GM12875 (cell line): Measurements from ENCODE around the gene THADA.

ENCODE experiments used
- H3K4me3 ChIP-seq: one replicate; pipeline ENCODE4 v1.5.1; 2011; ENCODE audit warnings: low read depth, low read length, control low read depth
- TF ChIP-seq, protein P1 (sequence below): IDR thresholded peaks from 2 replicates; pipeline ENCODE4 v1.5.1; 2011; ENCODE audit warnings: low read depth, mild to moderate bottlenecking, control low read depth, inconsistent platforms, low read length, moderate library complexity, borderline replicate concordance; ENCODE audit not compliant: insufficient read depth

The THADA gene

DNA sequence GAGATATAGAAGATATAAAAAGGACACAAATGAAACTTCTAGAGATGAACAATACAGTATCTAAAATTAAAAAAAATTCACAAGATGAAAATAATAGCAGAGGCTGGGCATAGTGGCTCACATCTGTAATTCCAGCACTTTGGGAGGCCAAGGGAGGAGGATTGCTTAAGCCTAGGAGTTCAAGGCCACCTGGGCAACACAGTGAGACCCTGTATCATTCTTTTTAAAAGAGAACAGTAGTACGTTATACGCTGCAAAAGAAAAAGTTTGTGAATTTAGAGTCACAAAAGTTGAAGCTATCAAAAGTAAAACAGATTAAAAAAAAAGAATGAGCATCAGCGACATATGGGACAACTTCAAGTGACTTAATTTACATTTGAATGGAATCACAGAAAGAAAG, 287.9 kb downstream of the THADA start:
- no peak overlapping the region for H3K4me3 ChIP-seq
- TF ChIP-seq, protein P1, sequence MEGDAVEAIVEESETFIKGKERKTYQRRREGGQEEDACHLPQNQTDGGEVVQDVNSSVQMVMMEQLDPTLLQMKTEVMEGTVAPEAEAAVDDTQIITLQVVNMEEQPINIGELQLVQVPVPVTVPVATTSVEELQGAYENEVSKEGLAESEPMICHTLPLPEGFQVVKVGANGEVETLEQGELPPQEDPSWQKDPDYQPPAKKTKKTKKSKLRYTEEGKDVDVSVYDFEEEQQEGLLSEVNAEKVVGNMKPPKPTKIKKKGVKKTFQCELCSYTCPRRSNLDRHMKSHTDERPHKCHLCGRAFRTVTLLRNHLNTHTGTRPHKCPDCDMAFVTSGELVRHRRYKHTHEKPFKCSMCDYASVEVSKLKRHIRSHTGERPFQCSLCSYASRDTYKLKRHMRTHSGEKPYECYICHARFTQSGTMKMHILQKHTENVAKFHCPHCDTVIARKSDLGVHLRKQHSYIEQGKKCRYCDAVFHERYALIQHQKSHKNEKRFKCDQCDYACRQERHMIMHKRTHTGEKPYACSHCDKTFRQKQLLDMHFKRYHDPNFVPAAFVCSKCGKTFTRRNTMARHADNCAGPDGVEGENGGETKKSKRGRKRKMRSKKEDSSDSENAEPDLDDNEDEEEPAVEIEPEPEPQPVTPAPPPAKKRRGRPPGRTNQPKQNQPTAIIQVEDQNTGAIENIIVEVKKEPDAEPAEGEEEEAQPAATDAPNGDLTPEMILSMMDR = no peak

DNA sequence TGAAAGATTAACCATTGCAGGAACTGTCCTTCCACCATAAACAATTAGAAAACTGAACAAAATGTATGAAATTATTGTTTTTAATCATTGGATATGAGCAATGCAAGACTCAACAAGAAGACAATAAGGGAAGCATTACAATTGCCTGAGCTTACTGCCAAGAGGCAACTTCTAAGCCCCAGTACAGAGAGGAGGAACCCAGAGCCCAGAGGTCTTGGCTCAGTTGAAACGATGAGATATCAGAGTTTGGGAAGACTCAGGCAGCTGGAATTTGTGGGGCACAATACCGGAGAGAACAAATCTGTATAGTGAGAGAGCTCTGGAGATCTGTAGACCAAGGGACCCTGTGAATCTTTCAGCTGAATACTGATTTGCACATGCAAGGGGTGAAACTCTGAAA, 288.8 kb downstream of the THADA start:
- no peak overlapping the region for H3K4me3 ChIP-seq
- TF ChIP-seq, protein P1 = no peak

DNA sequence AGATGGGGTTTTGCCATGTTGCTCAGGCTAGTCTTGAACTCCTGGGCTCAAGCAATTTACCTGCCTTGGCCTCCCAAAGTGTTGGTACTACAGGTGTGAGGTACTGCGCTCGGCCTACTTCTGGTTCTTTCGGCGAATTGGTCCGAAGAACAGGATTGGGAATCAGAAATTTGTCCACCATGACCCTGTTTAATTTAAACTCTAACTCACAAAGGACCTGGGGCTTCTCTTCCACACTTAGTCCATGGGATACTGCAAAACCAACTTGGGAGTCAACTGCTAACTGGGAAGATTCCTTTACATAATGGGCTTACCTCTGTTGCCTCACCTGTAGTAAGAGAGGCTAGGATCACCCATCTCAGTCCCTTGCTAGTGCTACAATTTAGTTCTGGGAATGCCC, 289.6 kb downstream of the THADA start:
- TF ChIP-seq, protein P1 = no peak
- H3K4me3 ChIP-seq = no peak overlapping the region

DNA sequence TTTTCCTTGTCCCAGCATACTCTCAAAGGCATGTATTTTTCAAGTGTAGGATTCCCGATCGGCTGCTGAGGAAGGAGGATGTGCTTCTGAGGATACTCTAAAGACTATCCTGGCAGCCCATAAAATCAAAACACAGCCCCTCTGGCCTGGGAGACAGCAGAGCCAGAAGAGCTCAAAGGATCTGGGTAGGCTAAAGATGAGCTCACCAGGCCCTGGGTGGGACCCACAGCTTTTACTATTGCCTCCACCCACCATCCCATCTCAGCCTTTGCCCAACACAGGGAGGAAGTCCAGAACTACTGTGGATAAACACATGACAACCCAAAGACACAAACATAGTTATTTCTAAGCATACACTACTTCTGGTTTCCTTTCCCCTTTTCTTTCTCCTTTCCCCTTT, 290.3 kb downstream of the THADA start:
- no peak overlapping the region for H3K4me3 ChIP-seq
- TF ChIP-seq, protein P1 = no peak

DNA sequence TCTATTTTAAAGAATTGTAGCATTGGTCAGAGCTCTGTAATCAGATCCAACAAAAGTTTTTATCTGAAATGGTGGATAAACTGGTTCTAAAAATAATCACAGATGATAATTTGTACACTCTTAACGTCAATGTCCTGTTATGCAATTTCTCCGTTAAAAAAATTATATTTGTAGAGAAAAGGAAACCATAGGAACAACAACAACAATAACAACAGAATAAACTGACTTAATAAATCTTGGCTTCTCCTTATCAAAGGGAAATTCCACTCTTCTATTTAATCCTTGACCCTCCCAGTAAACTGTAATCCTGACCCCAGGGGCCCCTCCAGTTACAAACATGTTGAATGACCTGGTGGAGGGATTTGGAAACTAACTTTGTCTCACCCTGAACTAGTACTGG, 290.8 kb downstream of the THADA start:
- TF ChIP-seq, protein P1 = no peak
- no peak overlapping the region for H3K4me3 ChIP-seq

DNA sequence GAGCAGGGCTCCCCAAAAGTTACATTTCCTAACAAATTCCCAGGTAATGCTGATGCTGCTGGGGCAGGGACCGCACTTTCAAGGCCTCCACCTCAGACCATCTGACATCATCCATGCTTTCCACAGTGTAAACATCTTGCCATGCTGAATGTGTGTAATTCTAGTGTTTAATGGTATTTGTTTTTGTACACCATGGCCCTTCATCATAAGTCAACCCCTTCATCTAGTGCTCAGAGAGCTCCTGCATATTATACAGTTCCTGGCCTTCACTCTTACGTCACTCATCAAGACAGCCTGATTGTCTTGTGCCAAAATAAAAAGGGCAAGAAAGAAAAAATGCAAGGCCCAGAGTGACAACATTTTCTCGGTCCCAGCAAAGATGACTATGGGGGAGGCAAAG, 291.9 kb downstream of the THADA start:
- H3K4me3 ChIP-seq = no peak overlapping the region
- TF ChIP-seq, protein P1 = no peak

DNA sequence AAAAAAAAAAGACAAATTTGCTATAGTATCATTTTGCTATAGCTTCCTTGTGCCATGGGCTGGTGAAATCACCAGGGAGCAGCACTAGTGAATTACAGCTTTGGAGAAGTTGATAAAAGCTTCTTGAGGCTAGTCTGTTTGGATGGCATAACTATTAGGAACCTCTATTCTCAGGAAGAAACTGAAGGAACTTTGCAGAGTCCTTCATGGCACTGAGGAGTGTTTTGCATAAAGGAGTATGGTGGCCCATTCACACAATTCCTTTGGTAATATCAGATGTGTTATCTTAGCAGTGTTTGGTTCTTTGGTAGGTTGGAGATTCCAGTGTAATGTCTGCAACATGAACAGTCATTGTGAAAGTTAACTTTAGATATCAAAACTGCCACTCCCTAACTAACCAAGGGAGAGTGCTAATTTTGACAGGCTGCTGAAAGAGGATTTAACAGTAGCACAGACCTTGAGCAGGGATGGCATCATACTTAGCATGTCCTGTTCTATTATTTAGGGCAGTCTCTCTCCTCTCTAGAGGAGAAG, 292.8 kb downstream of the THADA start:
- TF ChIP-seq, protein P1 = no peak
- no peak overlapping the region for H3K4me3 ChIP-seq
